22Rv1 (cell line): ENCODE results near the gene ZNF772.

ENCODE experiments used
- ZFX ChIP-seq: fragments of 450-650 bp; IDR thresholded peaks from 2 replicates; pipeline ENCODE4 v1.6.1; 2017; ENCODE audit warnings: antibody characterized with exemption, borderline replicate concordance
- TF ChIP-seq, protein P1 (sequence below): fragments of 450-650 bp; IDR thresholded peaks from 2 replicates; pipeline ENCODE4 v1.5.1; 2017; ENCODE audit warnings: mild to moderate bottlenecking

DNA sequence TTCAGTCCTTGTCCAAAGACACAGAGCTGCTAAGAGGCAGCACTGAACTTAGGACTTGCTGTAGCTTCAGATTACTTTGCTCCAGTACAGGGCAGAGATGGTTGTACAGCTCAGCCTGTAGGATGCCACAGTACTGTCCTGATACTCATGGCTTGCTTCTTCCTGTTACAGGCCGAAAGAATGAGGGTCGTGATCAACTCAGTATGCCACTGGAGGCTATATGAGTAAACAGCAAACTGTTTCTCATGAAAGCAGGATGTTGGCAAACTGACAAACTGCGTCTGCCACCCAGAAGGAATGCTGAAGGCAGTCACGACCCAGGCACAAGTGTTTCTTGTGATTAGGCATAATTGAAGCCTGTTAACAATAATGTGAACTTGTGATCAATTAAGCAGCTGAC is 39.4 kb downstream of the ZNF772 start:
- TF ChIP-seq, protein P1, sequence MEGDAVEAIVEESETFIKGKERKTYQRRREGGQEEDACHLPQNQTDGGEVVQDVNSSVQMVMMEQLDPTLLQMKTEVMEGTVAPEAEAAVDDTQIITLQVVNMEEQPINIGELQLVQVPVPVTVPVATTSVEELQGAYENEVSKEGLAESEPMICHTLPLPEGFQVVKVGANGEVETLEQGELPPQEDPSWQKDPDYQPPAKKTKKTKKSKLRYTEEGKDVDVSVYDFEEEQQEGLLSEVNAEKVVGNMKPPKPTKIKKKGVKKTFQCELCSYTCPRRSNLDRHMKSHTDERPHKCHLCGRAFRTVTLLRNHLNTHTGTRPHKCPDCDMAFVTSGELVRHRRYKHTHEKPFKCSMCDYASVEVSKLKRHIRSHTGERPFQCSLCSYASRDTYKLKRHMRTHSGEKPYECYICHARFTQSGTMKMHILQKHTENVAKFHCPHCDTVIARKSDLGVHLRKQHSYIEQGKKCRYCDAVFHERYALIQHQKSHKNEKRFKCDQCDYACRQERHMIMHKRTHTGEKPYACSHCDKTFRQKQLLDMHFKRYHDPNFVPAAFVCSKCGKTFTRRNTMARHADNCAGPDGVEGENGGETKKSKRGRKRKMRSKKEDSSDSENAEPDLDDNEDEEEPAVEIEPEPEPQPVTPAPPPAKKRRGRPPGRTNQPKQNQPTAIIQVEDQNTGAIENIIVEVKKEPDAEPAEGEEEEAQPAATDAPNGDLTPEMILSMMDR: no peak
- no peak for TF ChIP-seq ZFX
